Testis (tissue), 2 donors: Measurements from ENCODE around the gene NTM.

Experiments used
- POLR2A ChIP-seq: fragments of 450-650 bp; IDR thresholded peaks from one replicate; pipeline ENCODE4 v1.6.1; 2017; ENCODE audit warnings: antibody characterized with exemption, mild to moderate bottlenecking, moderate library complexity
- TF ChIP-seq, protein P1 (sequence below), 3 experiments: fragments of 450-650 bp in 2 of 3; fragments of 200-600 bp in 1 of 3; sonication (generic) in 1 of 3; IDR thresholded peaks; one replicate each; pipeline ENCODE4 v1.5.1; 2016 to 2019; ENCODE audit warnings: antibody characterized with exemption in 3 of 3, mild to moderate bottlenecking in 2 of 3, moderate library complexity in 1 of 3

DNA sequence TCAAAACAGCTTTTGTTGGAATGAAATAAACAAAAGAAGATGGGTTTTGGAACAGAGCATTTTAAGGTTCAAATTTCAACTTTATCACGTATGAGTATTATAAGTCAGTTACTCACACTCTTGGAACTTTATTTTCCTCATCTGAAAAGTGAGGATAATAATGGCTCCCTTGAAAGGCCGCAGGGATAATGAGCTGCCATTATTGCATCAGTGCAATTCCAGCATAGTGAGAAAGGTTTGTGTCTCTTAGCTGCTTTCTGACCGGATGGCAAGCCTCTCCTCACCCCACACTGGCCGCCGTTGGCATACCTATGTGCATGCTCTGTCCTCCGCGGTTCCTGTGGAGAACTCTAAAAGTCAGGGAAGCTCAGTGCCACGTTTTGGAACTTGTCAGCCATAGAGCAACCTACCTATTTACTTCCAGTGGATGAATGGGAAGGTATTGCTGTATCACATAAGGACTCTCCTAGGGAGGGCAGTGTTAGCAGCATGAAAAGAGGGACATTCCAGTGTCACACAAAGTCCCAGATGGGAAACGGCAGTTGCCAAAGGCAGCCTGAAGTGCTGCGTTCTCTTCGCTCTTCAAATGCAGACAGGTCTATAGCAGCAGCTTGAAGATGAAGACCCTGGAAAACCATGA is 368.9 kb downstream of the NTM start:
- TF ChIP-seq, protein P1, sequence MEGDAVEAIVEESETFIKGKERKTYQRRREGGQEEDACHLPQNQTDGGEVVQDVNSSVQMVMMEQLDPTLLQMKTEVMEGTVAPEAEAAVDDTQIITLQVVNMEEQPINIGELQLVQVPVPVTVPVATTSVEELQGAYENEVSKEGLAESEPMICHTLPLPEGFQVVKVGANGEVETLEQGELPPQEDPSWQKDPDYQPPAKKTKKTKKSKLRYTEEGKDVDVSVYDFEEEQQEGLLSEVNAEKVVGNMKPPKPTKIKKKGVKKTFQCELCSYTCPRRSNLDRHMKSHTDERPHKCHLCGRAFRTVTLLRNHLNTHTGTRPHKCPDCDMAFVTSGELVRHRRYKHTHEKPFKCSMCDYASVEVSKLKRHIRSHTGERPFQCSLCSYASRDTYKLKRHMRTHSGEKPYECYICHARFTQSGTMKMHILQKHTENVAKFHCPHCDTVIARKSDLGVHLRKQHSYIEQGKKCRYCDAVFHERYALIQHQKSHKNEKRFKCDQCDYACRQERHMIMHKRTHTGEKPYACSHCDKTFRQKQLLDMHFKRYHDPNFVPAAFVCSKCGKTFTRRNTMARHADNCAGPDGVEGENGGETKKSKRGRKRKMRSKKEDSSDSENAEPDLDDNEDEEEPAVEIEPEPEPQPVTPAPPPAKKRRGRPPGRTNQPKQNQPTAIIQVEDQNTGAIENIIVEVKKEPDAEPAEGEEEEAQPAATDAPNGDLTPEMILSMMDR (IDR thresholded peaks at IDR 0.05), result no peak
- no peak for TF ChIP-seq POLR2A
